GM19239 (cell line): ENCODE results near the gene SLAIN2.
A peak's percentile ranks its signal among the peaks of the same experiment; 100 is the strongest.

ENCODE experiments used
- DNase-seq: peaks from one replicate; pipeline ENCODE4 v3.0.0; 2011; ENCODE audit warnings: low spot score; ENCODE audit not compliant: insufficient read length
- FAIRE-seq: peaks from 2 replicates; lab custom pipeline; 2011; peaks lifted over from hg19 to GRCh38; lab: Jason Lieb, UNC

Gene SLAIN2

GRCh38 chr4:48367016-48367415, 25.7 kb downstream of the SLAIN2 start:
- DNase-seq (no peak), FAIRE-seq (no peak)

GRCh38 chr4:48368389-48368788, 27.1 kb downstream of the SLAIN2 start:
- no peak for DNase-seq
- peak; percentile 62 for FAIRE-seq

GRCh38 chr4:48369248-48369647, 27.9 kb downstream of the SLAIN2 start:
- DNase-seq (no peak), FAIRE-seq (peak; percentile 75)

GRCh38 chr4:48369771-48370170, 28.4 kb downstream of the SLAIN2 start:
- FAIRE-seq, result no peak
- DNase-seq, result no peak

- peak; percentile 70 for FAIRE-seq
- DNase-seq, result no peak
Measured at GRCh38 chr4:48370260-48371134, 29.2 kb downstream of the SLAIN2 start.

GRCh38 chr4:48372272-48372671, 30.9 kb downstream of the SLAIN2 start:
- FAIRE-seq, result no peak

GRCh38 chr4:48375651-48376304, 34.4 kb downstream of the SLAIN2 start:
- no peak for DNase-seq
- FAIRE-seq, result no peak

More at GRCh38 chr4:48372272-48372671, 30.9 kb downstream of the SLAIN2 start:
- DNase-seq, result no peak

GRCh38 chr4:48379587-48380180, 38.4 kb downstream of the SLAIN2 start:
- no peak for FAIRE-seq
- DNase-seq, result no peak

- FAIRE-seq (peak; percentile 4), DNase-seq (no peak)
Measured at GRCh38 chr4:48380583-48381167, 39.3 kb downstream of the SLAIN2 start.

- DNase-seq (no peak), FAIRE-seq (no peak)
Measured at GRCh38 chr4:48388525-48389154, 47.3 kb downstream of the SLAIN2 start.

- DNase-seq (no peak), FAIRE-seq (no peak)
Measured at GRCh38 chr4:48396043-48396442, 54.7 kb downstream of the SLAIN2 start.

- no peak for DNase-seq
- FAIRE-seq, result no peak
Measured at GRCh38 chr4:48400416-48400815, 59.1 kb downstream of the SLAIN2 start.

GRCh38 chr4:48403358-48403757, 62.0 kb downstream of the SLAIN2 start:
- FAIRE-seq, result no peak

GRCh38 chr4:48403779-48404178, 62.5 kb downstream of the SLAIN2 start:
- DNase-seq (no peak), FAIRE-seq (no peak)

More at GRCh38 chr4:48403358-48403757, 62.0 kb downstream of the SLAIN2 start:
- DNase-seq, result no peak

GRCh38 chr4:48405924-48406323, 64.6 kb downstream of the SLAIN2 start:
- DNase-seq (no peak), FAIRE-seq (no peak)

- FAIRE-seq, result no peak
Measured at GRCh38 chr4:48409203-48409602, 67.9 kb downstream of the SLAIN2 start.

GRCh38 chr4:48410812-48411211, 69.5 kb downstream of the SLAIN2 start:
- no peak for DNase-seq
- FAIRE-seq, result peak; percentile 39

More at GRCh38 chr4:48409203-48409602, 67.9 kb downstream of the SLAIN2 start:
- no peak for DNase-seq

- DNase-seq, result no peak
- peak; percentile 8 for FAIRE-seq
Measured at GRCh38 chr4:48420144-48420543, 78.8 kb downstream of the SLAIN2 start.

GRCh38 chr4:48421101-48421500, 79.8 kb downstream of the SLAIN2 start:
- FAIRE-seq, result no peak
- DNase-seq, result no peak

- no peak for FAIRE-seq
- no peak for DNase-seq
Measured at GRCh38 chr4:48428926-48429325, 87.6 kb downstream of the SLAIN2 start.
